ENCODE results near the gene NACC2.

Gene NACC2

GRCh38 chr9:136093995-136094881 lies 851 bp downstream of the NACC2 start:
- in situ Hi-C loops (cut with MboI; ENCODE audit: low sequenced_read_pairs): no loop called here

GRCh38 chr9:136093346-136093986 lies 1.6 kb downstream of the NACC2 start:
- in situ Hi-C loops (cut with MboI; ENCODE audit: low sequenced_read_pairs): no loop called here

GRCh38 chr9:136092741-136093140 lies 2.3 kb downstream of the NACC2 start:
- in situ Hi-C loops (cut with MboI; ENCODE audit: low sequenced_read_pairs): no loop called here

- in situ Hi-C loops (cut with MboI; ENCODE audit: low sequenced_read_pairs): no loop called here
Measured at GRCh38 chr9:136092353-136092650, 2.8 kb downstream of the NACC2 start.

GRCh38 chr9:136091582-136092352 lies 3.3 kb downstream of the NACC2 start:
- in situ Hi-C loops (cut with MboI; ENCODE audit: low sequenced_read_pairs): no loop called here

DNA sequence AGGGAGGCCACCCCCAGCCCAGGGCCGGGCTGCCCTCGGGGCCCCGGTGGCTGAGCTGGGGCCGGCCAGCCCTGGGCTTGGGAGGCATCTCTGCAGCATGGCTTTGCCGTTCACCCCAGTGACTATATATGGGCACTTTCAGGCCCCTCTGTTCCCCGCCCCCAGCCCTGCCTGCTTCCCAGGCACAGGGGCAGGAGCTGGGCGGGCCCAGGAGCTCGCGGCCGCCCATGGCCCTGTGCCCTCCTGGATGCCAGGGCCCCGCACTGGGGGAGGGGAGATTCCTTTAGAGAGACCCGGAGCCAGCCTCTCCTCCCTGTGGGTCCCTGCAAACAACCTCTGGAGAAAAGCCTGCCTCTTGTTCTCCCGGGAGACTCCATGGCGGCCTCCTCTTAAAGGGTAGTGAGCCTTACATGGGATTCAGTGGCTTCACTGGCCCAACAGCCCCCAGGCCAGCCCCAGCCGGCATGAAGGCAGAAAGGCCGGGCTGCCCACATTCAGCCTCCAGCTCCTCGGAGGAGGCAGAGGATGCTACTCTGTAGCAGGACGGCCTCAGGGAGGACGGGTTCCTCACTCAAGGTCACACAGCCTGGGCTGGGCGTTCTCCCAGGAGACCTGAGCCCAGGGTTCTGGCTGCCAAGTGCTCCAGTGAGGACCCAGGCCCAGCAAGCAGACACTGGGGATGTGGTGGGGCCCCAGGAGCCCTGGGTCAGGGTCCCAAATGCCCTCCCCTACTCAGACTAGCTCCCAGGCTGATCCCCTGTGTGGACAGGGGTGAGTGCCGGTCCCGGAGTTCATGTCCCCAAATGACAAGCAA lies 4.1 kb downstream of the NACC2 start:
- in situ Hi-C loops (cut with MboI; ENCODE audit: low sequenced_read_pairs): no loop called here

DNA sequence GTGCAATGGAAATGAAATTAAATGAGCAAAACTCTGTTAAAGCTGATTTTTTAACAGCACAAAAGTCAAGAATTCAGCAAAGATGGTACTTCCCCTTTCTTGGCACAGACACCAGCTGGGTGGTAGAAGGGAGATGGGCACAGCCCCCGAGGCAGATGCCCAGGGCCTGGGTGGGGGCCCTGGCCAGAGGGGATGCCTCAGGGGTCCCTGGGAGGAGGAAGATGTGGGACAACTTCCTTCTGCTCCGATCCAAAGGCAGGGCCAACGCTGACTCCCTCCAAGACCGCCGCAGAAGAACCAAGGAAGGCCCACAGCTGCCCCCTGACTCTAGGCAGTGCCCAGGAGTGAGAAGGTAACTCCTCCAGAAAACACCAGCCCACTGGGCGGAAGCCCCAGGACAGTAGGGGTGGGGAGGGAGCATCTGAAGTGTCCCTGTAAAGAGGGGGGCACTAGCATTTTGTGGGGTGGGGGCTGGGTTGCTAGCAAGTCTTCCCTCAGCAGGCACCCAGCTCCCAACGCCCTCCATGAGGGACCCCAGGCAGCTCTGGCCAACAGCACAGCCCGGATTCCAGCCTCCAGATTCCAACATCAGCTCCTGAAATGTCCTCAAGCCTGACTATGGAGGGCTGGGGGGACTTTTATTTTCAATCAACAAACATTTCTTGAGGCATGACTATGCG lies 4.9 kb downstream of the NACC2 start:
- in situ Hi-C loops (cut with MboI; ENCODE audit: low sequenced_read_pairs): no loop called here

- in situ Hi-C loops (cut with MboI; ENCODE audit: low sequenced_read_pairs): no loop called here
Measured at GRCh38 chr9:136089697-136090045, 5.4 kb downstream of the NACC2 start.

GRCh38 chr9:136088939-136089696 lies 6.0 kb downstream of the NACC2 start:
- in situ Hi-C loops (cut with MboI; ENCODE audit: low sequenced_read_pairs): no loop called here

DNA sequence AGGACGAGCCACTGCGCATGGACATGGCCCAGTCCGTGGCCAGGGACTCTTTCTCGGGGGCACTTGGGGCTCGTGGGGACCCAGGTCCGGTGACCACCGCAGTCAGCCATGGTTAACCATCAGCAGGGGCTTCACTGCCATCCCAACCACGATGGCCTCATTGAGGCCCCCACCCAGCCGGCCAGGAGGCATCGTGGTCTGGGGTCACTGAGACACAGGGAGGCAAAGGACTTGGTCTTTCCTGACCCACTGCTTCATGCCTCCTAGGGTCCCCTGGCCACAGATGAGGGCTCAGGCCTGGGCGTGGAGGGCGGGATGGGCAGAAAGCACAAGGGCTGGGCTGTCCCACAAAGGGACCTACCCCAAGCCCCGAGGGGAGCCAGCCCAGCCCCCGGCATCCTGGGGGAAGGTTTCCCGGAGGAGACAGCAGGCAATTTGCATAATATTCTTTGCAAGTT lies 6.6 kb downstream of the NACC2 start:
- in situ Hi-C loops (cut with MboI; ENCODE audit: low sequenced_read_pairs): no loop called here

GRCh38 chr9:136087741-136088480 lies 7.2 kb downstream of the NACC2 start:
- in situ Hi-C loops (cut with MboI; ENCODE audit: low sequenced_read_pairs): no loop called here

- in situ Hi-C loops (cut with MboI; ENCODE audit: low sequenced_read_pairs): no loop called here
Measured at GRCh38 chr9:136086951-136087740, 7.9 kb downstream of the NACC2 start.

DNA sequence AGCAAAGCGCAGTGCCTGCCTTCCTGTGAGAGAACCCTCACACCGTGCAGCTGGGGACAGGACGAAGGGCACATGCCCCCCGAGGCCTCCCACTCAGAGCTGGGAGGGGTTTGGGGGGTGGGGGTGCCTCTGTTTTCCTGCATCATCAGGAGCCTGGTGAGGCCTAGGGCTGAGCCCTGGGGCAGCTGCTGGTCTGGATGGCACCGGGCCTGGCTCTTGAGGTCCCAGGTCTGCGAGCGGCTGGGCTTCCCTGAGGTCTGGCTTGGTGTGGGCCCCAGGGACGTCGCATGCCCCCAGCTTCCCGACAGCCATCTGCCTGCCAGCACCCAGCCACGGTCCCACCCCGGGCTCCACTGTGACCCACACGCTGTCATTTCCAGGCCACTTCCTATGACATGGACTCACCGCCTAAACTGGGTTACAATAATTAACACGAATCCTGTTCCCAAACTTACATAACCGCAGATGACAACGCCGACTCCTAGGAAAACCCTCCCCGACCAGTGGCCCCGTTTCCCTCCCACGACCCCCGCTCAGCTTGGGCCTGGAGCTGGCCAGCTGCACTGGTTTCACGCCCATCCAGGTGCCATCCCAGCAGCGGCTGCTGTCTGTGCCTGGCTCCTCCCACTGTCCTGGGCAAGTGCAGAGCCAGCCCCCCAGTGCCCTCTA lies 8.7 kb downstream of the NACC2 start:
- in situ Hi-C loops (cut with MboI; ENCODE audit: low sequenced_read_pairs): no loop called here

- in situ Hi-C loops (cut with MboI; ENCODE audit: low sequenced_read_pairs): no loop called here
Measured at GRCh38 chr9:136085815-136086212, 9.3 kb downstream of the NACC2 start.

DNA sequence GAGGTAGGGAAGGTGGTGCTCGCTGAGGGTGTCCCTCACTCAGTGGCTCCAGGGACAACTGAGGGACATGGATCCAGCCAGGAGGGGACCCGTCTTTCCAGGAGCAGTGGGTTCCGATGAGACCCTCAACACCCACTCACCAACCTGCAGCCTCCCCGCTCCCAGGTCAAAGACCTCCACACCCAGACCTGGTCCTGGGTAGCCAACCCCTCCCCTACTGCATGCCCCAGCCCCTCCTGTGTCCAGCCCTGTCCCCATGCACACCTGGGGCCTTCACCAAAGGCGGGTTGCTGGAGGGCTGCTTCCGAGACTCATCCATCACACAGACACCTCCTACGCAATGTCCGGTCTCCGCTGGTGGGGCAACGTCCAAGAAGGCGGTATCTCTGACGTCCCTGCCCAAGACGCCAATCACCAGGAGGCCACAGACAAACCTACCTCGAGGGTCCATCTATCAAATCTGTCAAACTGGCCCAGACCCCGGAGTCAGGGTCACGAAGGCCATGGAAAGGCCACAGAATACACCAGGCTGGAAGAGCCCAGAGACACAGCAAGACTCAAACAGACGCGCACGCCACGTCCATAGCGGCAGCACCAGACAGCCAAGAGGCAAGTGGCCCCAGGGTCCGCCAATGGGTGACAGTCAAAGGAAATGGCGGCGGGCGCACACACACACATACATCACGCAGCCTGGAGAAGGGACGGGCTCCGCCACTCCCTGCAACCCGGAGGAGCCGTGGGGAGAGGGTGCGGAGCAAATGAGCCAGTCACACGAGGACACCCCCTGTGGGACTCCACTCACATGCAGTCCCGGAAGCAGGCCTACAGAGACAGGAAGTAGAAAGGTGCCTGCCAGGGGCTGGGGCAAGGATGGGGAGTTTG lies 10.8 kb downstream of the NACC2 start:
- in situ Hi-C loops (cut with MboI; ENCODE audit: low sequenced_read_pairs): no loop called here

DNA sequence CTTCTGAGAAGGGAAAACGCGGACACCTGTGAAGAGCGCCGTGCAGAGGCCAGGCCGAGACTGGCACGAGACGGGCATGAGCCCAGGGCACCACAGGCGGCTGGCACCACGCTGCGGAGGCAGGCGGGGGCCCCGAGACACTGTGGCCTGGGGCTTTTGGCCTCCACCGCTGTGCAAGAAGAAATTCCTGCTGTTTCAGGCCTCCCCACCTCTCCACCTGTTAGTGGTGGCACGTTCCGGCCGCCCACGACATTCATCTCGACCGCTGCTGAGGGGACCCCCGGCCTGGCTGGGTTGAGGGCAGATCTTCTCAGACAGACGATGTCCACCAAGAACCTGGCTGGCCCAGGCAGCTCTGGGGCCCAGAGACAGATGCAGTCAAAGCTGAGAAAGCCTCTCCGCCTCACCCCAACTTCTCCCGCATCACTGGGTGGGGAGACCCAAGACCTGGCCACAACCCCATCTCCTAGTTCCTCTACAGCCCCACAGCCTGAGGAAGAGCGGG lies 11.5 kb downstream of the NACC2 start:
- in situ Hi-C loops (cut with MboI; ENCODE audit: low sequenced_read_pairs): no loop called here

All from HL-60/S4 (cell line).